ENCODE results near the gene LRRC70. TPM values are rescaled to one million over a fixed set of nuclear protein-coding genes. Genes with fewer than 3 reads are reported as not detected.

Gene LRRC70
- total RNA-seq, 4 donors from 2014 or later: 0.13 to 1.4 (median 0.80) TPM; not detected in 1

DNA sequence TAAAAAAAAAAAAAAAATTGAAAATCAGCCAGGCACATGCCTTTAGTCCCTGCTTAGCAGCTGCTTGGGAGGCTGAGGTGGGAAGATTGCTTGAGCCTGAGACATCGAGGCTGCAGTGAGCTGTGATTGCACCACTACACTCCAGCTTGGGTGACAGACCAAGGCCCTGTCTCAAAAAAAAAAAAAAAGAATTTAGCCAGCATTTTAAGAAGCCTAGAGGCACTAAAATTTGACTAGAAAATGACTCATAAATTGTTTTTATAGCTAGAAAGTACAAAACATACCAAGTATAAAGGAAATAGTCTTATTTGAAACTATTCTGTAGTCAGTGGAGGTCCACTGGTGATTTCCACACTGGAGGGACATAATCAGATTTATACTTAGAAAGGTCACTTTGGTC is 17.5 kb downstream of the LRRC70 start:
- in situ Hi-C loops (cut with MboI; ENCODE audit: low sequenced_read_pairs in 4 of 4): no loop called here
- H3K27ac ChIP-seq: no peak overlapping the region

DNA sequence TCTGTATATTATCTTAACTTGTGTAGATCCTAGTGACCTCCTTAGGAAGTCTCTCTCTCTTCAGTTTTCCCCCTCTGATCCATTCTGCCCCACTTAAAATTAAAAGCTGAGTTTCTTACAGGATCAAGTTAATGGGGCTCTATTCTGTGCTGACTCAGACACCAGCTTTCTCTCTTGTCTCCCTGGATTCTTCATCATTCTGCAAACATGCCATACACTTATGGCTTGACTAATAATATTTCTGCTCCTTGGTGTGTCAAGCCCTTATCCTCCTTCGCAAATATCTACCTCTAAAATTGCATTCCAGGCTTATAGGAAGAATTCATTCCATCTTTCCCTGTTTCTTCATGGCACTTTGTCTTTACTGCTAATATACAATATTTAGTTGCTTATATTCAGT is 18.1 kb downstream of the LRRC70 start:
- no peak for TF ChIP-seq POLR2A (IDR thresholded peaks at IDR 0.05)
- TF ChIP-seq, protein P1, sequence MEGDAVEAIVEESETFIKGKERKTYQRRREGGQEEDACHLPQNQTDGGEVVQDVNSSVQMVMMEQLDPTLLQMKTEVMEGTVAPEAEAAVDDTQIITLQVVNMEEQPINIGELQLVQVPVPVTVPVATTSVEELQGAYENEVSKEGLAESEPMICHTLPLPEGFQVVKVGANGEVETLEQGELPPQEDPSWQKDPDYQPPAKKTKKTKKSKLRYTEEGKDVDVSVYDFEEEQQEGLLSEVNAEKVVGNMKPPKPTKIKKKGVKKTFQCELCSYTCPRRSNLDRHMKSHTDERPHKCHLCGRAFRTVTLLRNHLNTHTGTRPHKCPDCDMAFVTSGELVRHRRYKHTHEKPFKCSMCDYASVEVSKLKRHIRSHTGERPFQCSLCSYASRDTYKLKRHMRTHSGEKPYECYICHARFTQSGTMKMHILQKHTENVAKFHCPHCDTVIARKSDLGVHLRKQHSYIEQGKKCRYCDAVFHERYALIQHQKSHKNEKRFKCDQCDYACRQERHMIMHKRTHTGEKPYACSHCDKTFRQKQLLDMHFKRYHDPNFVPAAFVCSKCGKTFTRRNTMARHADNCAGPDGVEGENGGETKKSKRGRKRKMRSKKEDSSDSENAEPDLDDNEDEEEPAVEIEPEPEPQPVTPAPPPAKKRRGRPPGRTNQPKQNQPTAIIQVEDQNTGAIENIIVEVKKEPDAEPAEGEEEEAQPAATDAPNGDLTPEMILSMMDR (IDR thresholded peaks at IDR 0.05 in 4 of 5, conservative IDR thresholded peaks at IDR 0.05 in 1 of 5): no peak
- Histone ChIP-seq H3K27ac (no peak overlapping the region), H3K36me3 (no peaks in the 10 kb centered on the region), H3K9me3 (no peaks in the 10 kb centered on the region), H3K4me3 (no peak overlapping the region), H3K4me1 (no peaks in the 10 kb centered on the region), H3K27me3 (no peaks in the 10 kb centered on the region)
- intact Hi-C loops (cut with DNase I; ENCODE audit: low total_unique reads): no loop called here
- ATAC-seq (no peak), DNase-seq (no peak)
- in situ Hi-C loops (cut with MboI; ENCODE audit: low sequenced_read_pairs in 4 of 4): no loop called here

More for the DNA sequence above, 17.5 kb downstream of the LRRC70 start:
- ATAC-seq (no peak), DNase-seq (no peak)
- no peaks in the 10 kb centered on the region for H3K36me3 ChIP-seq
- H3K4me1 ChIP-seq: no peaks in the 10 kb centered on the region
- H3K4me3 ChIP-seq: no peak overlapping the region
- H3K9me3 ChIP-seq: no peaks in the 10 kb centered on the region
- H3K27me3 ChIP-seq: no peaks in the 10 kb centered on the region
- intact Hi-C loops (cut with DNase I; ENCODE audit: low total_unique reads): no loop called here
- TF ChIP-seq POLR2A (IDR thresholded peaks at IDR 0.05): no peak
- TF ChIP-seq, protein P1 (IDR thresholded peaks at IDR 0.05 in 4 of 5, conservative IDR thresholded peaks at IDR 0.05 in 1 of 5): no peak

DNA sequence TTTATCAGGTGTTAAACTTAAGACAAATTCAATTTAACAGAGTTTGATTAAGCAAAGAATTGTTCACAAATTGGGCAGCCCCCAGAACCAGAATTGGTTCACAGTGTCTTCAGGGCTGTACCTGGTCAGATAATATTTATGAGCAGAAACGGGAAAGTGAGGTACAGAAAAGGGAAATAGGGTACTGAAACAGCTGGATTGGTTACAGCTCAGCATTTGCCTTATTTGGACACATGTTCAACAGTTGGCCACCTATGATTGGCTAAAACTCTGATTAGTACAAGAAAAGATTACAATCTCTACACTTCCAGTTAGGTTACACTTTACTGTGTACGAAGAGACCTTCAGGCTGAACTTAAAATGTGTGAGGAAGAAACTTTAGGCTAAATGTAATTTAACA is 18.7 kb downstream of the LRRC70 start:
- TF ChIP-seq, protein P1 (IDR thresholded peaks at IDR 0.05 in 4 of 5, conservative IDR thresholded peaks at IDR 0.05 in 1 of 5): no peak
- no peak for TF ChIP-seq POLR2A (IDR thresholded peaks at IDR 0.05)
- intact Hi-C loops (cut with DNase I; ENCODE audit: low total_unique reads) (no loop called here), in situ Hi-C loops (cut with MboI; ENCODE audit: low sequenced_read_pairs in 4 of 4) (no loop called here)
- Histone ChIP-seq H3K36me3 (no peaks in the 10 kb centered on the region), H3K27me3 (no peaks in the 10 kb centered on the region), H3K9me3 (no peaks in the 10 kb centered on the region), H3K4me3 (no peak overlapping the region), H3K4me1 (no peaks in the 10 kb centered on the region), H3K27ac (no peak overlapping the region)
- ATAC-seq: no peak
- no peak for DNase-seq

DNA sequence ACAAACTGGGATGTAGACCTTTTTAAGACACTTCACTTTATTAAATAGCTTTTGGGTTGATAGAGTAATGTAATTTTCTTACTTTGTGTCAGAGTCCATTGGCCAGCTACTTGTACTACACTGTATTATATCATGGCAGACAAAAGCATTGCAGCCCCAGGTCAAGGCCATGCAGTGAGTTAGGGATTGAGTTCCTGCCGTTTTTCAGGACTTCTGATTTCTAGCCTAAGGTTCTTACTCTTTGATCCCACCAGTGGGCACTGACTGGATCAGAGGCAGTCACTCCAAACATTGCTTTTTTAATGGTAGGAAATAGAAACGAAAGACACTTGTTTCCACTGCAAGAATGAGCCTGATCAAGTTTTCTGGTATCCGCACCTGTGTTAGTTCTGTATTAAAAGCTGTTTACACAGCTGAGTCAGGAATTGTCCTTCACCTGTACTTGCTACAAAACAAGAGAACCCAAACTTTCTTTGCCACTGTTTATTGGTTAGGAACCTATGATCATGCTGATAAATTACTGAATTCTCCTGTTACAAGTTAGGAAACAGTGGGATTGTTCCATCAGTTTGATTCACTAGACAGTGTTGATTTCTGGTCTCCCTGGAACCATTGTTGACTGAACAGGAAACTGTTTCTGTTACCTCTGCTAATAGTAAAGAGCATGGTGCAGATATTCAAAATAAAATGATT is 22.1 kb downstream of the LRRC70 start:
- no peak for ATAC-seq
- no peak overlapping the region for H3K4me3 ChIP-seq
- H3K36me3 ChIP-seq: no peaks in the 10 kb centered on the region
- in situ Hi-C loops (cut with MboI; ENCODE audit: low sequenced_read_pairs in 4 of 4) (no loop called here), intact Hi-C loops (cut with DNase I; ENCODE audit: low total_unique reads) (no loop called here)
- H3K9me3 ChIP-seq: no peaks in the 10 kb centered on the region
- no peak for DNase-seq
- no peaks in the 10 kb centered on the region for H3K27me3 ChIP-seq
- H3K4me1 ChIP-seq: no peaks in the 10 kb centered on the region
- no peak for TF ChIP-seq POLR2A (IDR thresholded peaks at IDR 0.05)
- TF ChIP-seq, protein P1 (IDR thresholded peaks at IDR 0.05 in 4 of 5, conservative IDR thresholded peaks at IDR 0.05 in 1 of 5): no peak
- no peak overlapping the region for H3K27ac ChIP-seq

DNA sequence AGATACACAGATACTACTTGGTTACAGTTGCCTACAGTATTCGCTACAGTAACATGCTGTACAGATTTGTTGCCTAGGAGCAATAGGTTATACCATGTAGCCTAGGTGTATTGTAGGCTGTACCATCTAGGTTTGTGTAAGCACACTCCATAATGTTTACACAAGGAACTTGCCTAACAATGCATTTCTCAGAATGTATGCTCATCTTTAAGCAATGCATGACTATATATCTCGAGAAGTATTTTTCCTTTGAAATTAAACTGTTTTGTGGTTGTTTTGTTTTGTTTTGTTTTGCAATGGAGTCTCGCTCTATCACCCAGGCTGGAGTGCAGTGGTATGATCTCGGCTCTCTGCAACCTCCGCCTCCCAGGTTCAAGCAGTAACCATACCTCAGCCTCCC is 25.3 kb downstream of the LRRC70 start:
- Histone ChIP-seq H3K9me3 (no peaks in the 10 kb centered on the region), H3K27me3 (no peaks in the 10 kb centered on the region), H3K4me3 (no peak overlapping the region), H3K36me3 (peaks cover 0 to 1% of the 10 kb centered on the region in 2 donors), H3K27ac (no peak overlapping the region), H3K4me1 (no peaks in the 10 kb centered on the region)
- DNase-seq: no peak
- ATAC-seq: no peak
- in situ Hi-C loops (cut with MboI; ENCODE audit: low sequenced_read_pairs in 4 of 4): no loop called here
- intact Hi-C loops (cut with DNase I; ENCODE audit: low total_unique reads): no loop called here
- TF ChIP-seq, protein P1 (IDR thresholded peaks at IDR 0.05 in 4 of 5, conservative IDR thresholded peaks at IDR 0.05 in 1 of 5): no peak

All from gastrocnemius medialis (tissue), 4 donors.